Epithelial cell of esophagus (primary cell): ENCODE measurements around the gene JAZF1.

Source experiments
- DNase-seq: peaks from one replicate; pipeline ENCODE4 v3.0.0; 2010; ENCODE audit warnings: low read depth
- H3K4me3 ChIP-seq: 2 replicates; pipeline ENCODE4 v1.5.1; 2011; ENCODE audit warnings: mild to moderate bottlenecking, low read length, control low read depth
- TF ChIP-seq, protein P1 (sequence below): IDR thresholded peaks from 2 replicates; pipeline ENCODE4 v1.5.1; 2011; ENCODE audit warnings: low read depth, mild to moderate bottlenecking, low read length, control low read depth, inconsistent platforms; ENCODE audit not compliant: insufficient read depth; ENCODE audit errors: missing control alignments

JAZF1 gene

DNA sequence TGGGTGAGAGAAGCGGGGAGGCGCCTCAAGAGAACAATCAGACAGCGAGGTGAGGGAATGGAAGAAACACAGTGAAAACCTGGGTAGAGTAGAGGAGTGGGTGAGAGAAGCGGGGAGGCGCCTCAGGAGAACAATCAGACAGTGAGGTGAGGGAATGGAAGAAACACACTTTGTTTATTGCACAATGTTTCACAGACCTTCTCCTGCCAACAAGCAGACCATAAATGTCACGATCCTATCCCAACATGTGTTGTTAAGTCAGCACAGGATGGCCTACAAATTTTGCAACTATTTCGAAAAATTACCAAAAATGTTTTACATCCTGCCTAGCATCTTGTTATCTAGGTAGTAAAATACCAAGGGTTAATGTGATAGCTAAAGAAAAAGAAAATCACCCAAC lies 115.3 kb downstream of the JAZF1 start:
- H3K4me3 ChIP-seq = no peak overlapping the region
- TF ChIP-seq, protein P1, sequence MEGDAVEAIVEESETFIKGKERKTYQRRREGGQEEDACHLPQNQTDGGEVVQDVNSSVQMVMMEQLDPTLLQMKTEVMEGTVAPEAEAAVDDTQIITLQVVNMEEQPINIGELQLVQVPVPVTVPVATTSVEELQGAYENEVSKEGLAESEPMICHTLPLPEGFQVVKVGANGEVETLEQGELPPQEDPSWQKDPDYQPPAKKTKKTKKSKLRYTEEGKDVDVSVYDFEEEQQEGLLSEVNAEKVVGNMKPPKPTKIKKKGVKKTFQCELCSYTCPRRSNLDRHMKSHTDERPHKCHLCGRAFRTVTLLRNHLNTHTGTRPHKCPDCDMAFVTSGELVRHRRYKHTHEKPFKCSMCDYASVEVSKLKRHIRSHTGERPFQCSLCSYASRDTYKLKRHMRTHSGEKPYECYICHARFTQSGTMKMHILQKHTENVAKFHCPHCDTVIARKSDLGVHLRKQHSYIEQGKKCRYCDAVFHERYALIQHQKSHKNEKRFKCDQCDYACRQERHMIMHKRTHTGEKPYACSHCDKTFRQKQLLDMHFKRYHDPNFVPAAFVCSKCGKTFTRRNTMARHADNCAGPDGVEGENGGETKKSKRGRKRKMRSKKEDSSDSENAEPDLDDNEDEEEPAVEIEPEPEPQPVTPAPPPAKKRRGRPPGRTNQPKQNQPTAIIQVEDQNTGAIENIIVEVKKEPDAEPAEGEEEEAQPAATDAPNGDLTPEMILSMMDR = no peak
- no peak for DNase-seq

DNA sequence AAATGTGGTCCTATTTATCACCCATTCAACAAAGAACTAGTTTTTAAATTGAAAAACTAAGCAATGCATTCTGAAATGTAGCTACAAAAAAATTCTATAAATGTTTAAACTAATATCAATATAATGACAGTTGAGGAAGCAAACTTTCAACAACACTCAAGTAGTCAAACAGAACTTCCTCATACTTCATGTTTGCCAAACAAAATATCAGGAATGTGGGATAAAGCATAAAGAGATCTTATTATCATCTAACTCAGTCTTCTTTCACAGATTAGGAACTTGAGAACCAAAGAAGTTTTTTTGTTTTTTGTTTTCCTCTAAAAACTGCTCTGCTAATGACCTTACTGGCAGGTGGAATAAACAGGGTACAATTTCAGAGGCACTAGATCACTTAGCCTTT lies 116.2 kb downstream of the JAZF1 start:
- TF ChIP-seq, protein P1 = no peak
- no peak overlapping the region for H3K4me3 ChIP-seq
- DNase-seq = no peak

DNA sequence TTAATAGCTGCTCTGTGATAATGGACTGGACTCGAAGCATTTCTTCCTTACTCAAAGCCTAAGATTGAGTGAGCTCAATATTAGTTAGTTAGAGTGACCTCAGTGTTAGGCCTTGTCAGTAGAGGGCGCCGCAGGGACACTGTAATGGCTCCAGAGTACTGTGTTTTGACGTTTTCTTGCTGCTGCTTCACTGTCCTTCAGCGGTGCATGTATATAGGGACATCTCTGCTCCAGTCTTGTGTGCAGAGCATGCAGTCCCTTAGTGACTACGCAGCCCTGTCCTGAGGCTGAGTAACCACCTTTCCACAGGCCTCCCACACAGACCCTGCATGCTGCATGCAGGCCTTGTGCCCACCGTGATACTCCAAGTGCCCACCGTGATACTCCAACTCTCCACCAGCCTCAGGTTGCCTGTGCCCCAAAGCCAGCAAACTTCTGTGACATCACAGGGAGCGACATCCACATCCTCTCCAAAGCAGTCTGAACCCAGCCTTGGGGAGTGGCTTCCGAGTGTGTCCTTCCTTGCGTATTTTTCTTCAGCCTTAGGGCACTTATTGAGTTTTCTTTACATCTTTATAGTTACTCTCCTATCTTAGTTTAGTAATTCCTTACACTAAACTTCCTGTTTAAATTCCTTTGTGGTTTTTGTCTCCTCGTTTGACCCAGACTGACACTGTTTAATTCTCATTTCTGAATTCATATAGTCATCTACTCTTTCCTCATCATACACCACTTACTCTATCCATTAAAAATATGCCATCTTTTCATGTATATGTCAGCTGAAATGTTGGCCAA lies 118.2 kb downstream of the JAZF1 start:
- peak; percentile 59 for DNase-seq
- no peak overlapping the region for H3K4me3 ChIP-seq
- TF ChIP-seq, protein P1 = peak; percentile 68

DNA sequence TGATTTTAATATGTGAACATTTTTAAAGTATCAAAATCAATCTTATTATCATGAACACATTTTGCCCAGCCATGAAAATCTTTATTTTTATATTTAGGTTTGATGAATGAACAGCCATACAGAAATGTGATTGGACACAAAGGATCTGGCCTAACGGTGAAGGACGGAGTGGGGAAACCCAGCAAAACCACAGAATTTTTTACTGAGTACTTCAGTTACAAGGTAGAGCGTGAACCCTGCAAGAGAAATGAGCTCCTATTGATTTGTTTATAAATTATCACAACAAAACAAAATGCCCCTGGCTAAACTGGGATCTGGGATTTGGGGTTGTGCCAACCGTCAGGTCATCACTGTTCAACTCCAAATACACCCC lies 118.8 kb downstream of the JAZF1 start:
- DNase-seq = no peak
- H3K4me3 ChIP-seq = no peak overlapping the region
- TF ChIP-seq, protein P1 = no peak

DNA sequence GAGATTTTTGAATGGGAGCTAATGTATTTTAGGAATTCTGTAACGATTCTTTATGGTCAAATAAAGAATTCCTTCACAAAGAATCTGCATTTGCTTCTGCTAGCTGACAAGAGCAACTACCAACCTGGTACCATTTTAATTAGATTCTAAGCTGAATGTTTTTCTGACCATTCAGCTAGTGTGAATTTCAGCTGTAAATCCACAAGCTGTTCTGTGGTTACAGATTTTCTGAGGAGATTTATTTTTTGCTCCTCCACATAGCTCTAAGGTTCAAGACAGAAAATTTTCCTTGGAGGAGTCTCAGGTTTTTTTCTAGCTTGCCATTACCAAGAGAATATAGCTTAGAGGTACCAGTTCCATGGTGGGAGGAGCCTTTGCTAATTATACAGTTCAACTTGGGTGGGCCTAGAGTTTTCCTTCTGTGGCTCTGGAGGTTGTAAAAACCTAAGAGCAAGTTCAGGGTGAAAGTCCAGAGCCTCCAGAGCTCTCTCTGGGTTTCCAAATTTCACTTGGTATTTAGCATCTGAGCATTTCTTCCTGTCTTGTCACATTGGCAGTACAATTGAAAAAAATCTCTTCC lies 120.1 kb downstream of the JAZF1 start:
- TF ChIP-seq, protein P1 = no peak
- H3K4me3 ChIP-seq = no peak overlapping the region
- no peak for DNase-seq

DNA sequence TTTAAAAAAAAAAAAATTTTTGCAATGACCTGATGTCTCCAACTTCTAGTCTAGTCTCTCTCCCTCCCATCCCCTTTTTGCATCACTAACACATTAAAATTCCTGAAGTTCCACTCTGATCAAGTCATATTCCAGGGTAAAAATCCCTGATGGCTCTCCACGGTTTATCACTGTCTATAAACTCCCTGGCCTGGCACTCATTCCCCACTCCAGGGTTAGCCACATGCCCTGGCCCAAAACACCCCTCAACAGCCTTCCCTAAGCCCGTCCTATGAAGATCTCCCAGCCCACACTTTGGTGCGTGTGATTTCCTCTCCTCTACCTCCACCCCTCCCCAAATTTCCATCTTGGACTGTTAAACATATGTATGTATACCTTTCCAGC lies 125.4 kb downstream of the JAZF1 start:
- DNase-seq = no peak
- TF ChIP-seq, protein P1 = no peak
- H3K4me3 ChIP-seq = no peak overlapping the region
